ENCODE results near the gene B4GALT5. TPM values are rescaled to one million over a fixed set of nuclear protein-coding genes. Genes with fewer than 3 reads are reported as not detected.

Gene B4GALT5
- total RNA-seq, 1 donor from 2014 or later: 72.9 TPM

DNA sequence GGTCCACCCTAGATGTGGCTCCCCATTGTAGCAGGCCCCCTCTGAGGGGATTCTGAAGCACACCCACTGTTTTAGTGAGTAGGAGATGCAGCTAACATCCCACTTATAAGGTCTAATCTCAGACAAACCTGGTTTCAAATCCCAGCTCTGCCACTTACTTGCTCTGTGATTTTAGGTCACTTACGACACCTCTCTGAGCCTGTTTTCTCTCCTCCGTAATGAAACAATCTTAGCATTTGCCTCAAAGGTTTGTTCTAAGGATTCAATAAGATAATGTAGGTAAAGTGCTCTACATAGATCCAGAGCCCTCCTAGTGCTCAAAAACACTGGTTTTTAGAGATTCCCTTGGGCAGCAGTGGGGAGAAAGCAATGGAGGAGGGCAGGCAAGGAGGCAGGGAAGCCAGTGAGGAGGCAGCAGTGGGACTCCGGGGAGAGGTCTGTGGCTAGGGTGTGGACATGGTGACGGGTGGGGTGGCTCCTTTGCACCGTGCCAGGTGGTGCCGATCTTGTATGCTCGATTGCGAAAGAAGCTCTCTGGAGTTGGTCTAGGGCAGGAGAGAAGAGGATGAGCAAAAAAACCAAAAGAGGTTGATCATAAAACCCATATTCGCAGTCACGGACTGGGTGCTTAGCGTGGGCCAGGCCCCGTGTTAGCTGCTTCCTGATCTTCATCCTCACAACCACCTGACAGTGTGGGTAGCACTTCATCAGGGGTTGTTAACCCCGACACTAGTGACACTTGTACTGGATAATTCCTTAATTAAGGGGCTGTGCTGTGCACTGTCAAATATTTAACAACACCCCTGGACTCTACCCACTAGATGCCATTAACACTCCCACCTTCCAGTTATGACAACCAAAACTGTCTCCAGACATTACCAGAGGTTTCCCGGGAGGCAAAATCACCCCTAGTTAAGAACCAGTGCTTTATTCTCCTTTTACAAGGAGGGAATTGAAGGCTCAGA, 129.0 kb downstream of the B4GALT5 start:
- peaks cover 17% of the 10 kb centered on the region for H3K27me3 Mint-ChIP-seq
- no peak overlapping the region for H3K4me3 Mint-ChIP-seq
- ChIA-PET POLR2A (no interaction called here), CTCF (no interaction called here)
- no peak overlapping the region for H3K27ac Mint-ChIP-seq
- intact Hi-C loops (cut with micrococcal nuclease): no loop called here
- H3K9me3 Mint-ChIP-seq: peaks cover 4% of the 10 kb centered on the region
- H3K4me1 Mint-ChIP-seq: no peaks in the 10 kb centered on the region
- DNase-seq (no peak), ATAC-seq (ENCODE audit: low read depth) (no peak)
- H3K36me3 Mint-ChIP-seq (ENCODE audit: low read depth): no peaks in the 10 kb centered on the region
- TF ChIP-seq CTCF (IDR thresholded peaks at IDR 0.05): no peak

- ChIA-PET POLR2A (no interaction called here), CTCF (no interaction called here)
- intact Hi-C loops (cut with micrococcal nuclease): no loop called here
- Mint-ChIP-seq H3K27me3 (peaks cover 17% of the 10 kb centered on the region), H3K27ac (no peak overlapping the region), H3K9me3 (peaks cover 3% of the 10 kb centered on the region), H3K4me3 (no peak overlapping the region), H3K4me1 (no peaks in the 10 kb centered on the region), H3K36me3 (ENCODE audit: low read depth) (no peaks in the 10 kb centered on the region)
- ATAC-seq (ENCODE audit: low read depth) (no peak), DNase-seq (no peak)
- no peak for TF ChIP-seq CTCF (IDR thresholded peaks at IDR 0.05)
Measured at GRCh38 chr20:49583669-49584417, 129.8 kb downstream of the B4GALT5 start.

- H3K27ac Mint-ChIP-seq: no peak overlapping the region
- ChIA-PET CTCF (no interaction called here), POLR2A (no interaction called here)
- peaks cover 17% of the 10 kb centered on the region for H3K27me3 Mint-ChIP-seq
- H3K4me3 Mint-ChIP-seq: no peak overlapping the region
- H3K36me3 Mint-ChIP-seq (ENCODE audit: low read depth): no peaks in the 10 kb centered on the region
- intact Hi-C loops (cut with micrococcal nuclease): no loop called here
- H3K4me1 Mint-ChIP-seq: no peaks in the 10 kb centered on the region
- peaks cover 3% of the 10 kb centered on the region for H3K9me3 Mint-ChIP-seq
- TF ChIP-seq CTCF (IDR thresholded peaks at IDR 0.05): no peak
- ATAC-seq (ENCODE audit: low read depth) (no peak), DNase-seq (no peak)
Measured at GRCh38 chr20:49583343-49583668, 130.4 kb downstream of the B4GALT5 start.

Other genes with a start within 250 kb of the B4GALT5 start
- 0.10 TPM in 1 of 2 replicates, not detected in the other for gene KCNB1, start 231.2 kb downstream of the B4GALT5 start, total RNA-seq
- not detected in 2 replicates for gene PTGIS, start 145.7 kb downstream of the B4GALT5 start, total RNA-seq
- gene SLC9A8, start 99.0 kb upstream of the B4GALT5 start, total RNA-seq: 49.2 and 65.7 TPM in 2 replicates
- 9.1 and 9.4 TPM in 2 replicates for gene SPATA2, start 201.7 kb upstream of the B4GALT5 start, total RNA-seq
- gene RNF114, start 222.5 kb upstream of the B4GALT5 start, total RNA-seq: 56.5 and 56.6 TPM in 2 replicates